HFF-Myc (cell line): Measurements from ENCODE around the gene RHOBTB3.
"Not testable (repeated sequence)": the region's sequence is repeated elsewhere in the genome, so short reads cannot be mapped to it uniquely, and the experiment has no call there.

Experiments
- DNase-seq: peaks from one replicate; pipeline ENCODE4 v3.0.0-alpha.2; 2011; ENCODE audit warnings: low read depth; ENCODE audit errors: extremely low read depth
- H3K4me3 ChIP-seq: replicated peaks from 2 replicates; pipeline ENCODE4 v1.5.1; 2011; ENCODE audit warnings: low read depth, mild to moderate bottlenecking, control low read depth, low read length
- TF ChIP-seq, protein P1 (sequence below): IDR thresholded peaks from 2 replicates; pipeline ENCODE4 v1.5.1; 2012; ENCODE audit warnings: mild to moderate bottlenecking, low read depth, low read length, control low read depth; ENCODE audit errors: missing control alignments

RHOBTB3 gene

DNA sequence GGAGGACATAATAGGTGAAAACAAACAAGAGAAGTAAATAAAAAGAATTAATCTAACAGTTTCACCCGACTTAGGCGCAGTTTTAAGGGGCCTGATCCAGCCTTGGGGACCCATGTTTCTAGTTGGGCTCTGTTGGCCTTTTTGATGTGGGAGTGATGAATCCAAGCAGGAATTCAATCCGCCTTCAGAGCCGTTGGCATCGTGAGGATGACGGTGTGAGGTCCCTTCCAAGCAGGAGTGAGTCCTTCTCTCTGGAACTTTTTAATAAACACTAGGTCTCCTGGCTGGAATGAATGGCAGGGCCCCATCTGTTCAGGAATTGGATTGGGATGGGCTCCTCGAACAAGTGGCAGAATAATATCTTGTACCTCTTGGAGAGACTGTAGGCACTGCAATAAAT lies 22.3 kb upstream of the RHOBTB3 start:
- H3K4me3 ChIP-seq, result no peak overlapping the region
- DNase-seq, result no peak
- TF ChIP-seq, protein P1, sequence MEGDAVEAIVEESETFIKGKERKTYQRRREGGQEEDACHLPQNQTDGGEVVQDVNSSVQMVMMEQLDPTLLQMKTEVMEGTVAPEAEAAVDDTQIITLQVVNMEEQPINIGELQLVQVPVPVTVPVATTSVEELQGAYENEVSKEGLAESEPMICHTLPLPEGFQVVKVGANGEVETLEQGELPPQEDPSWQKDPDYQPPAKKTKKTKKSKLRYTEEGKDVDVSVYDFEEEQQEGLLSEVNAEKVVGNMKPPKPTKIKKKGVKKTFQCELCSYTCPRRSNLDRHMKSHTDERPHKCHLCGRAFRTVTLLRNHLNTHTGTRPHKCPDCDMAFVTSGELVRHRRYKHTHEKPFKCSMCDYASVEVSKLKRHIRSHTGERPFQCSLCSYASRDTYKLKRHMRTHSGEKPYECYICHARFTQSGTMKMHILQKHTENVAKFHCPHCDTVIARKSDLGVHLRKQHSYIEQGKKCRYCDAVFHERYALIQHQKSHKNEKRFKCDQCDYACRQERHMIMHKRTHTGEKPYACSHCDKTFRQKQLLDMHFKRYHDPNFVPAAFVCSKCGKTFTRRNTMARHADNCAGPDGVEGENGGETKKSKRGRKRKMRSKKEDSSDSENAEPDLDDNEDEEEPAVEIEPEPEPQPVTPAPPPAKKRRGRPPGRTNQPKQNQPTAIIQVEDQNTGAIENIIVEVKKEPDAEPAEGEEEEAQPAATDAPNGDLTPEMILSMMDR, result no peak

DNA sequence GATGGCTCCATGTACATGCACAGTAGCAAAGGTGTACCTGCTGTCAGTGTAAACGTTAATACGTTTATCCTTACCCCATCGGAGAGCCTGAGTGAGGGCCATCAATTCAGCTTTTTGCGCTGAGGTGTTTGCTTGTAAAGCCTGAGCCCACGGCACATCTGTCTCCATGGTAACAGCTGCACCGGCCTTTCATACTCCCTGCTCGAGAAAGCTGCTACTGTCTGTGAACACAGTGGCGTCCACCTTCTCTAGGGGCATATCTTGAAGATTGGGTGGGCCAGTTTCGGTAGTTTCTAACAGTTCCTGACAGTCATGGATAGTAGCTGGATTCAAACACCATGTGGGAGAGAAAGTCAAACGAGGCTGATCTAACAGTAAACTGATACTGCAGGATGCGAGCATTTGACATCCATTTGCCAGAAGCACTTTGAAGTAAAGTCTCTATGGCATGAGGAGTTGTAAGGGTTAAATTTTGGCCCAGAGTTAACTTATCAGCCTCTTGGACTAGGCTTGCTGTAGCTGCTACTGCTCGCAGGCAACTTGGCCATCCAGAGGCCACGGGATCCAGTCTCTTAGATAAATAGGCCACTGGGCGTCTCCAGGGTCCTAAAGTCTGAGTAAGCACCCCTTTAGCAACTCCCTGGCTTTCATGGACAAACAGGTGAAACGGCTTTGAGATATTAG lies 21.0 kb upstream of the RHOBTB3 start:
- no peak for DNase-seq
- TF ChIP-seq, protein P1, result no peak
- no peak overlapping the region for H3K4me3 ChIP-seq

DNA sequence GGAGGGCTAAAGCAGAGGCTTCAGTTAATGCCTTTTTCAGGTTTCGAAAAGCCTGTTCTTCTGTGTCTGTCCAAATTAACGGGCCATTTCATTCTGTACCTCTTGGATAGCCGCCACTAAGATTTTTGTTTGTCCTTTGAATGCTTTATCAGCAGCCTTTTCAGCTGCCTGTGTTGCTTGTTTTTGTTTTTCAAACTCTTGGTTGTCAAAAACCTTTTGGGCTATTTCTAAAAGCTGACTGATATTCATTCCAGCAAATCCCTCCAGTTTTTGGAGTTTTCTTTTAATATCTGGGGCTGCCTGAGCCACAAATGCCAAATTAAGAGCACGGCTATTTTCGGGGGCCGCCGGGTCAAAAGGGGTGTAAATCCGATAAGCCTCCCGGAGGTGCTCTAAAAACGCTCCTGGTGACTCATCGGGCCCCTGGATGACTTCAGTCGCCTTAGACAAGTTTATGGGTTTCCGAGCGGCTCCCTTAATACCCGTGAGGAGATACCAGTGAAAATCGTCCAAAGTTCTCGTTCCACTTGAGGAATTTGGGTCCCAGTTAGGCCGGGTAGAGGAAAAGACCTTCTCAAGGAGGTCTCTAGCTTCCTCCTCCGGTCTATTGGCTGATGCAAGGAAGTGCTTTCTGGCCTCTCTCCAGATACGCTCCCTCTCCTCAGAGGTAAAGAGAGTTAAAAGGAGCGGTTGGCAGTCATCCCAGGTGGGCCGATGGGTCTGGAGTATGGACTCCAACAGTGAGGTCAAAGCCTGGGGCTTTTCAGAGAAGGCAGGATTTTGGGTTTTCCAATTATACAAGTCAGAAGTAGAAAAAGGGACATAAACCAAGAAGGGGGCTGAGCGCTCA lies 20.3 kb upstream of the RHOBTB3 start:
- H3K4me3 ChIP-seq, DNase-seq: not testable (repeated sequence)

DNA sequence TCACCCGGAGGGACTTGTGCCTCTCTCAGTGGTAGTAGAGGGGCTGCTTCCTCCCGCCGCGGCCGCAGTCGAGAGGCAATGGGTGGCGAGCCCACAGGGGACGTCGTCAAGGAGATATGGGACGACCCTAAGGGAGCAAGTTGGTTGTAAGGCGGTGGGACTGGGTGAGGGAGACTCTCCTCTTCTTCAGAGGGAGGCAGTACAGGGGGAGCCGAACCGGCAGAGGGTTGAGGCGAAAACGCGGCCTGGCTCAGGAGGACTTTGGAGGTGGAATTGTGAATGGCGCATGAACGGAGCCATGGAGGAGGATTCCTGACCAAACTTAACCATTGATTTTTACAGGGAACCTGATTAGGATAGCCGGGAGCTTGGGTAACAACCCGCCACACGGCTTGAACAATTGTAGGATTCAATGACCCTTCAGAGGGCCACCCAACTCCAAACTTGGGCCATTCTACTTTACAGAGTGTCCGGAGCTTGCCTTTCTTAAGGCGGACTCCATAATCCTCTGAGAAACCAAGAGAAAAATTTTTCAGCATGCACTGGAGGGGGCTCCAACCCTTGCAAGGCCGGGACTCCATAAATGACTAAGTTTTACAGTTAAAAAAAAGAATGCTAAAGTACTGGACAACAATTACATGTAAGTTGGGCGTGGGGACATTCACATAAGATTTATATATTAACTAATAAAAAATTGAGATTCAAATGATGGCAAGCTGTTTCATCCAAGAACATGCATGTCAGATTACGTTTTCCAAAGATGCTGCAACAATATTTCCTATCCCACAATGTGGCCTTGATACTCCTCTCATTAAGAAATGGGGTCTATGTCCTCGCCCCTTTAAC lies 19.4 kb upstream of the RHOBTB3 start:
- TF ChIP-seq, protein P1, result no peak

DNA sequence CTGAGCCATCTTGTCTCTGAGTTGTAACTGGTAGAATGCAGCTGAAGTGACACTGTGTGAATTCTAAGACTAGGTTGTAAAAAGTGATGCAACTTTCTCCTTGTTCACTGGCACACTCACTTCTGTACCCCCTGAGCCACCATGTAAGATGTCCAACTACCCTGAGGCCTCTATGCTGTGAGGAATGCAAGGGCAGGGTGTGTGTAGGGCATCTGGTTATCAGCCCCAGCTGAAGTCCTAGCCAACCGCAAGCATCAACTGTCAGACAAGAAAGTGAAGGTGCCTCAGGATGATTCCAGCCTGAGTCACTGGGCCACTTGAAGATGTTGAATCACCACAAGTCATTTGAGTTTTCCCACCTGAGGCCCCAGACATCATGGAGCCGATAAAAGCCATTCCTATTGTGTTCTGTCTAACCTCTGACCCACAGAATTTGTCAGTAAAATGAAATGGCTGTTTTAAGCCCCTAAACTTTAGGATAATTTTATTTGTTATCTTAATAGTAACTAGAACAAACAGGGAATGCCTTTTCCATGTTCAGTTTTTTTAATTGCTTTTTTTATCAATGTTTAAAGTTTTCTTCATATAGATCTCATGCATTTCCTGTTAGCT lies 18.7 kb upstream of the RHOBTB3 start:
- no peak overlapping the region for H3K4me3 ChIP-seq
- TF ChIP-seq, protein P1, result no peak
- DNase-seq, result peak; percentile 61

More for the DNA sequence above, 19.4 kb upstream of the RHOBTB3 start:
- no peak for DNase-seq
- H3K4me3 ChIP-seq, result no peak overlapping the region

DNA sequence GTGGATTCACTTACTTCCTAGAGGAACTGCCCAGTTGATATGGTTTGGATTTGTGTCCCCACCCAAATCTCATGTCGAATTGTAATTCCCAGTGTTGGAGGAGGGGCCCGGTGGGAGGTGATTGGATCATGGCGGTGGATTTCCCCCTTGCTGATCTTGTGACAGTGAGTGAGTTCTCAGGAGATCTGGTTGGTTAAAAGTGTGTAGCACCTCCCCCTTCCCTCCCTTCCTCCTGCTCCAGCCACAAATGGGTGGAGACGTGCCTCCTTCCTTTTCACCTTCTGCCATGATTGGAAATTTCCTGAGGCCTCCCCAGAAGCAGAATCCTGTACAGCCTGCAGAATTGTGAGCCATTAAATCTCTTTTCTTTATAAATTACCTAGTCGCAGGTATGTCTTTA lies 17.9 kb upstream of the RHOBTB3 start:
- not testable (repeated sequence) for DNase-seq

DNA sequence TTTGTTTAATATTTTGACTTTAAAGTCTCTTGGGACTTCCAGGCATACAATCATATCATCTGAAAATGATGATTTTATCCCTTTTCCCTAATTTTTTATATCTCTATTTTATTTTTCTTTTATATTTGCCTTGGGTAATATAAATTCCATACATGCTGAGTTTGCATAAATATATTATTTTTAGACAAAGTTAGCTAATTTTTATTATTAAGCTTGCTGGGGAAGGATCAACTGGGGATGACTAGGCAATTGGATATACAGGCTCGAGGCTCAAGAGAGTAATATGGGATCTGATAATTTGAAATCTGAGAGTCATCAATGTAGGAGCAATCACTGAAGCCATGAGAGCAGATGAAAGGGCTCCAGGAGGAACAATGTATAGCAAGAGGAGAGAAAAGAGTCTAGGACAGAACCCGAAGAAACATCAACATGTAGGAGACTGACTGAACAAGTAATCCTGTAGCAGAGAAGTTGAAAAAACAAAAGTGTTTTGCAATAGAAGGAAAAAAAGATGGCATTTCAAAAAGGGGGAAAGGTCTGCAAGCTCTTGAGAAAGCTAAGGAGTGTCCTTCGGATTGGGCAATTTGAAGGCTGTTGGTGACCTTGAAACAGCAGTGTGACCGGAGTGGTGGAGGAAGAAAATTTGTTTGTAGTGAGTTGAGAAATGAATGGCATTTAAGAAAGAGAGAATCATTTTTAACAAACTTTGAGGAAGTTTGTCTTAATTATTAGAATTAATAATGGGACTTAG lies 17.0 kb upstream of the RHOBTB3 start:
- H3K4me3 ChIP-seq, result no peak overlapping the region
- no peak for DNase-seq
- TF ChIP-seq, protein P1, result no peak

More for the DNA sequence above, 17.9 kb upstream of the RHOBTB3 start:
- H3K4me3 ChIP-seq, result not testable (repeated sequence)
